Lung (tissue), 12 donors: ENCODE measurements around the gene ACER2. TPM values are rescaled to one million over a fixed set of nuclear protein-coding genes. Genes with fewer than 3 reads are reported as not detected.

ENCODE experiments used
- ATAC-seq: fragments of 200-7000 bp; cut with Tn5 transposase; one replicate; pipeline ENCODE4 v1.9.1; 2020; ENCODE audit warnings: moderate number of reproducible peaks; ENCODE audit not compliant: insufficient read depth, low FRiP score
- DNase-seq, 3 donors: peaks; one replicate each; pipeline ENCODE4 v3.0.0-alpha.2; 2013 to 2017
- H3K27ac ChIP-seq, 2 donors: one replicate each; pipeline ENCODE4 v1.5.1; 2013; ENCODE audit warnings: mild to moderate bottlenecking in 2 of 2, moderate library complexity in 2 of 2, control low read depth in 1 of 2, inconsistent platforms in 1 of 2, low read depth in 1 of 2, low read length in 1 of 2
- H3K27me3 ChIP-seq, 3 donors: one replicate each; pipeline ENCODE4 v1.5.1; 2013; ENCODE audit warnings: low read length in 2 of 3; ENCODE audit not compliant: control insufficient read depth in 3 of 3, insufficient read depth in 3 of 3
- H3K36me3 ChIP-seq, 4 donors: one replicate each; pipeline ENCODE4 v1.5.1; 2013; ENCODE audit warnings: low read length in 4 of 4, mild to moderate bottlenecking in 1 of 4, moderate library complexity in 1 of 4; ENCODE audit not compliant: control insufficient read depth in 4 of 4, insufficient read depth in 4 of 4
- H3K4me1 ChIP-seq, 5 donors: one replicate each; pipeline ENCODE4 v1.5.1; 2013; ENCODE audit warnings: low read length in 5 of 5, mild to moderate bottlenecking in 2 of 5, moderate library complexity in 1 of 5; ENCODE audit not compliant: control insufficient read depth in 5 of 5, insufficient read depth in 5 of 5
- H3K4me3 ChIP-seq: one replicate; pipeline ENCODE4 v1.5.1; 2013; ENCODE audit warnings: mild to moderate bottlenecking, control low read depth, moderate library complexity
- H3K9ac ChIP-seq, 2 donors: one replicate each; pipeline ENCODE4 v1.5.1; 2013; ENCODE audit warnings: low read length in 2 of 2, control low read depth in 1 of 2; ENCODE audit not compliant: insufficient read depth in 1 of 2
- H3K9me3 ChIP-seq, 4 donors: one replicate each; pipeline ENCODE4 v1.5.1; 2013; ENCODE audit warnings: low read length in 3 of 4, mild to moderate bottlenecking in 1 of 4, moderate library complexity in 1 of 4; ENCODE audit not compliant: control insufficient read depth in 4 of 4, insufficient read depth in 3 of 4
- CTCF ChIP-seq: IDR thresholded peaks from 2 replicates; pipeline ENCODE4 v1.5.1; 2012; ENCODE audit warnings: mild to moderate bottlenecking; ENCODE audit errors: control extremely low read depth, extremely low read depth
- WGBS, 2 donors: extraction: QIAGEN DNeasy Blood & Tissue Kit; methylation state at CpG; one replicate each; pipeline ENCODE4 v1.1.7; 2013; 5-methylcytosine and 5-hydroxymethylcytosine counted together
- polyA plus RNA-seq, 2 donors: library from polyadenylated mRNA; stranded (reverse); fragments of 200-250 nt; gene quantifications; one replicate each; pipeline ENCODE4 v1.2.1, GENCODE V29; 2013
- total RNA-seq, 2 donors: library from RNA; depleted of rRNA in 1 of 2; stranded (reverse); fragments of >200 nt in 1 of 2; gene quantifications; one replicate each; pipeline ENCODE4 v1.2.1, GENCODE V29; 2014 to 2021
- donor health status: control.
- donor health status: control.
- donor health status: Bipolar disorder and iron deficiency.
- donor health status: healthy.
- donor health status: DM: yes; HTN: yes; CAD: no.

Gene ACER2
- total and polyA plus RNA-seq, 4 donors = 0.30 to 4.9 (median 2.8) TPM

GRCh38 chr9:19372567-19372966 is 36.2 kb upstream of the ACER2 start:
- Histone ChIP-seq H3K27me3 (no peaks in the 10 kb centered on the region), H3K9me3 (no peaks in the 10 kb centered on the region), H3K4me3 (no peak overlapping the region), H3K9ac (no peak overlapping the region), H3K27ac (no peak overlapping the region), H3K4me1 (peaks cover 0 to 5% (median 0%) of the 10 kb centered on the region in 5 donors), H3K36me3 (peaks cover 23 to 53% (median 31%) of the 10 kb centered on the region in 4 donors)
- 95 to 97% methylated on average over 8 of the region's 8 CpGs for WGBS, 2 donors
- TF ChIP-seq CTCF = no peak
- ATAC-seq = no peak
- DNase-seq = no peak

- no peak overlapping the region for H3K4me3 ChIP-seq
- no peak overlapping the region for H3K9ac ChIP-seq
- peaks cover 0 to 14% (median 6%) of the 10 kb centered on the region in 5 donors for H3K4me1 ChIP-seq
- H3K27me3 ChIP-seq = no peaks in the 10 kb centered on the region
- DNase-seq (no peak), ATAC-seq (no peak)
- H3K36me3 ChIP-seq = peaks cover 25 to 61% (median 38%) of the 10 kb centered on the region in 4 donors
- TF ChIP-seq CTCF = no peak
- no peak overlapping the region for H3K27ac ChIP-seq
- H3K9me3 ChIP-seq = no peaks in the 10 kb centered on the region
Observed at GRCh38 chr9:19373527-19373926, 35.3 kb upstream of the ACER2 start.

GRCh38 chr9:19375538-19375937 is 33.3 kb upstream of the ACER2 start:
- Histone ChIP-seq H3K9me3 (no peaks in the 10 kb centered on the region), H3K9ac (no peak overlapping the region), H3K27ac (no peak overlapping the region), H3K4me1 (peaks cover 0 to 23% (median 9%) of the 10 kb centered on the region in 5 donors), H3K4me3 (no peak overlapping the region), H3K27me3 (no peaks in the 10 kb centered on the region), H3K36me3 (peaks cover 16 to 51% (median 39%) of the 10 kb centered on the region in 4 donors)
- no peak for DNase-seq
- no peak for TF ChIP-seq CTCF
- no peak for ATAC-seq

GRCh38 chr9:19376931-19377330 is 31.9 kb upstream of the ACER2 start:
- H3K9ac ChIP-seq = no peak overlapping the region
- WGBS, 2 donors = 73 to 79% methylated on average over 2 of the region's 2 CpGs
- H3K4me3 ChIP-seq = no peak overlapping the region
- H3K27me3 ChIP-seq = no peaks in the 10 kb centered on the region
- H3K27ac ChIP-seq = no peak overlapping the region
- peaks cover 0 to 23% (median 13%) of the 10 kb centered on the region in 5 donors for H3K4me1 ChIP-seq
- TF ChIP-seq CTCF = no peak
- H3K9me3 ChIP-seq = no peaks in the 10 kb centered on the region
- H3K36me3 ChIP-seq = peaks cover 16 to 48% (median 37%) of the 10 kb centered on the region in 4 donors
- no peak for DNase-seq
- ATAC-seq = no peak
